GM18870 (cell line): ENCODE measurements around the gene AMBRA1.

Source experiments
- ATAC-seq: cut with Tn5 transposase; IDR thresholded peaks from one replicate; pipeline ENCODE4 v1.9.1; 2021; ENCODE audit warnings: moderate library complexity; ENCODE audit not compliant: unreplicated experiment

The AMBRA1 gene

GRCh38 chr11:46352063-46352841 is 241.6 kb downstream of the AMBRA1 start:
- no peak for ATAC-seq

- no peak for ATAC-seq
Observed at GRCh38 chr11:46351606-46352005, 242.2 kb downstream of the AMBRA1 start.

GRCh38 chr11:46351148-46351547 is 242.7 kb downstream of the AMBRA1 start:
- no peak for ATAC-seq

- no peak for ATAC-seq
Observed at GRCh38 chr11:46350695-46351094, 243.1 kb downstream of the AMBRA1 start.

GRCh38 chr11:46348566-46349401 is 245.0 kb downstream of the AMBRA1 start:
- ATAC-seq: no peak

GRCh38 chr11:46347637-46348311 is 246.0 kb downstream of the AMBRA1 start:
- ATAC-seq: no peak

GRCh38 chr11:46346886-46347636 is 246.8 kb downstream of the AMBRA1 start, which contains the start of gene DGKZ:
Gene DGKZ, plus strand, starts transcription at chr11:46347463. Its CDS starts 197 bp downstream, at chr11:46347660.
- ATAC-seq: peak; percentile 37
